ENCODE data around the gene LDB1.
A peak's percentile ranks its signal among the peaks of the same experiment; 100 is the strongest.

LDB1 gene

GRCh38 chr10:102113261-102113955, 6.8 kb downstream of the LDB1 start:
- no peak for DNase-seq (ENCODE audit: low read depth in 2 of 2)

GRCh38 chr10:102112210-102112817, 7.9 kb downstream of the LDB1 start:
- DNase-seq (ENCODE audit: low read depth in 2 of 2) = no peak

GRCh38 chr10:102111276-102111675, 8.9 kb downstream of the LDB1 start:
- DNase-seq (ENCODE audit: low read depth in 2 of 2) = no peak

GRCh38 chr10:102109166-102110116, 10.7 kb downstream of the LDB1 start:
- no peak for DNase-seq (ENCODE audit: low read depth in 2 of 2)

- no peak for DNase-seq (ENCODE audit: low read depth in 2 of 2)
These were observed 13.2 kb downstream of the LDB1 start for GRCh38 chr10:102106998-102107397.

- no peak for DNase-seq (ENCODE audit: low read depth in 2 of 2)
These were observed 17.7 kb downstream of the LDB1 start for GRCh38 chr10:102102421-102102820.

GRCh38 chr10:102101152-102101551, 19.0 kb downstream of the LDB1 start:
- no peak for DNase-seq (ENCODE audit: low read depth in 2 of 2)

GRCh38 chr10:102096449-102096848, 23.7 kb downstream of the LDB1 start:
- no peak for DNase-seq (ENCODE audit: low read depth in 2 of 2)

GRCh38 chr10:102090772-102091171, 29.4 kb downstream of the LDB1 start:
- no peak for DNase-seq (ENCODE audit: low read depth in 2 of 2)

GRCh38 chr10:102086196-102086595, 34.0 kb downstream of the LDB1 start:
- no peak for DNase-seq (ENCODE audit: low read depth in 2 of 2)

- DNase-seq (ENCODE audit: low read depth in 2 of 2) = no peak
These were observed 34.8 kb downstream of the LDB1 start for GRCh38 chr10:102085336-102085735.

GRCh38 chr10:102083541-102083940, 36.6 kb downstream of the LDB1 start:
- no peak for DNase-seq (ENCODE audit: low read depth in 2 of 2)

GRCh38 chr10:102072673-102073527, 47.3 kb downstream of the LDB1 start:
- DNase-seq (ENCODE audit: low read depth in 2 of 2) = peak; percentile 74 to 77

GRCh38 chr10:102069071-102069470, 51.1 kb downstream of the LDB1 start:
- no peak for DNase-seq (ENCODE audit: low read depth in 2 of 2)

- no peak for DNase-seq (ENCODE audit: low read depth in 2 of 2)
These were observed 52.0 kb downstream of the LDB1 start for GRCh38 chr10:102068216-102068615.

GRCh38 chr10:102067091-102067916, 52.9 kb downstream of the LDB1 start:
- no peak for DNase-seq (ENCODE audit: low read depth in 2 of 2)

- no peak for DNase-seq (ENCODE audit: low read depth in 2 of 2)
These were observed 53.6 kb downstream of the LDB1 start for GRCh38 chr10:102066399-102067088.

GRCh38 chr10:102065561-102066398, 54.4 kb downstream of the LDB1 start:
- no peak for DNase-seq (ENCODE audit: low read depth in 2 of 2)
